Neural cell (in vitro differentiated cells): ENCODE results near the gene ACOX1. TPM values are rescaled to one million over a fixed set of nuclear protein-coding genes. Genes with fewer than 3 reads are reported as not detected.

Experiments used
- H2AFZ ChIP-seq: fragments of 200-600, 300-800 bp; sonication (generic), shearing (Covaris generic); 2 replicates; pipeline ENCODE4 v1.6.0; 2014; ENCODE audit warnings: low read depth, mild to moderate bottlenecking, antibody characterized with exemption, low read length, moderate library complexity
- H3F3A ChIP-seq: fragments of 200-600 bp; shearing (Covaris generic); 2 replicates; pipeline ENCODE4 v1.6.1; 2016; ENCODE audit warnings: mild to moderate bottlenecking, moderate library complexity, mixed read lengths, antibody characterized with exemption, low read length; ENCODE audit not compliant: insufficient read depth, poor library complexity, severe bottlenecking
- H3K27ac ChIP-seq: fragments of 200-600, 300-800 bp; sonication (generic), shearing (Covaris generic); 2 replicates; pipeline ENCODE4 v1.5.1; 2014; ENCODE audit warnings: mild to moderate bottlenecking, low read length, moderate library complexity
- H3K27me3 ChIP-seq: fragments of 300-800, 200-600 bp; sonication (generic), shearing (Covaris generic); 2 replicates; pipeline ENCODE4 v1.6.0; 2014; ENCODE audit warnings: mild to moderate bottlenecking, low read depth, low read length, moderate library complexity; ENCODE audit not compliant: insufficient read depth
- H3K36me3 ChIP-seq: fragments of 300-800, 200-600 bp; sonication (generic), shearing (Covaris generic); 2 replicates; pipeline ENCODE4 v1.5.1; 2014; ENCODE audit warnings: mild to moderate bottlenecking, antibody characterized with exemption, low read length, moderate library complexity; ENCODE audit not compliant: insufficient read depth
- H3K4me2 ChIP-seq: fragments of 300-800, 200-600 bp; sonication (generic), shearing (Covaris generic); 2 replicates; pipeline ENCODE4 v1.6.0; 2014; ENCODE audit warnings: mild to moderate bottlenecking, low read length
- H3K4me3 ChIP-seq: fragments of 300-800, 200-600 bp; sonication (generic), shearing (Covaris generic); 2 replicates; pipeline ENCODE4 v1.5.1; 2014; ENCODE audit warnings: mild to moderate bottlenecking, low read length, moderate library complexity
- H3K79me2 ChIP-seq: fragments of 200-600 bp; shearing (Covaris generic); replicated peaks from 2 replicates; pipeline ENCODE4 v1.6.0; 2014; ENCODE audit warnings: mild to moderate bottlenecking, low read length, moderate library complexity; ENCODE audit not compliant: insufficient read depth
- H3K9ac ChIP-seq: fragments of 300-800, 200-600 bp; sonication (generic), shearing (Covaris generic); 2 replicates; pipeline ENCODE4 v1.6.1; 2016; ENCODE audit warnings: mild to moderate bottlenecking, low read length, mixed read lengths
- H3K9me2 ChIP-seq: fragments of 200-600 bp; shearing (Covaris generic); 2 replicates; pipeline ENCODE4 v1.6.1; 2016; ENCODE audit warnings: mild to moderate bottlenecking, low read length, mixed read lengths; ENCODE audit not compliant: insufficient read depth
- H3K9me3 ChIP-seq: fragments of 200-600, 300-800 bp; sonication (generic), shearing (Covaris generic); 2 replicates; pipeline ENCODE4 v1.6.1; 2016; ENCODE audit warnings: mild to moderate bottlenecking, mixed run types, low read length, moderate library complexity, mixed read lengths
- H4K20me1 ChIP-seq: fragments of 200-600 bp; shearing (Covaris generic); 2 replicates; pipeline ENCODE4 v1.6.1; 2016; ENCODE audit warnings: mild to moderate bottlenecking, mixed run types; ENCODE audit not compliant: insufficient read depth
- CTCF ChIP-seq: fragments of 450-650 bp; IDR thresholded peaks from 2 replicates; pipeline ENCODE4 v1.5.1; 2014; ENCODE audit warnings: antibody characterized with exemption, mild to moderate bottlenecking, moderate library complexity; ENCODE audit not compliant: poor library complexity, severe bottlenecking
- EP300 ChIP-seq: fragments of 450-650 bp; conservative IDR thresholded peaks from 2 replicates; pipeline ENCODE4 v1.6.1; 2014; ENCODE audit warnings: antibody characterized with exemption, mild to moderate bottlenecking, moderate library complexity; ENCODE audit not compliant: poor library complexity, severe bottlenecking
- EZH2 ChIP-seq: fragments of 200-600, 300-800 bp; shearing (Covaris generic), sonication (generic); IDR thresholded peaks from 2 replicates; pipeline ENCODE4 v1.6.1; 2014; ENCODE audit warnings: antibody characterized with exemption, low read length, borderline replicate concordance, mild to moderate bottlenecking; ENCODE audit not compliant: insufficient read depth, poor library complexity, severe bottlenecking
- MXI1 ChIP-seq: fragments of 450-650 bp; conservative IDR thresholded peaks from 2 replicates; pipeline ENCODE4 v1.6.1; 2014; ENCODE audit warnings: antibody characterized with exemption, mild to moderate bottlenecking; ENCODE audit not compliant: poor library complexity, severe bottlenecking
- POLR2AphosphoS5 ChIP-seq: IDR thresholded peaks from 2 replicates; pipeline ENCODE4 v1.6.1; 2012
- RAD21 ChIP-seq: fragments of 450-650 bp; conservative IDR thresholded peaks from 2 replicates; pipeline ENCODE4 v1.6.1; 2014; ENCODE audit warnings: antibody characterized with exemption, mild to moderate bottlenecking, moderate library complexity
- SMC3 ChIP-seq: fragments of 450-650 bp; conservative IDR thresholded peaks from 2 replicates; pipeline ENCODE4 v1.6.1; 2014; ENCODE audit warnings: antibody characterized with exemption, mild to moderate bottlenecking, moderate library complexity; ENCODE audit not compliant: poor library complexity
- TAF1 ChIP-seq: IDR thresholded peaks from 2 replicates; pipeline ENCODE4 v1.6.1; 2012; ENCODE audit warnings: low read depth
- polyA plus RNA-seq: library from polyadenylated mRNA; depleted of rRNA; stranded (reverse); fragments of >200 nt; gene quantifications from 2 replicates; pipeline ENCODE4 v1.2.3, GENCODE V29; 2014
- TF ChIP-seq, protein P1 (sequence below): IDR thresholded peaks from 2 replicates; pipeline ENCODE4 v1.6.1; 2012; ENCODE audit warnings: borderline replicate concordance

ACOX1 gene
- polyA plus RNA-seq, 1 donor from 2014 or later, result 31.2 TPM

GRCh38 chr17:75945211-75945610 lies 33.8 kb downstream of the ACOX1 start:
- H3K27me3 ChIP-seq, result no peaks in the 10 kb centered on the region
- no peak for TF ChIP-seq EP300
- TF ChIP-seq EZH2, result no peak
- TF ChIP-seq, protein P1, sequence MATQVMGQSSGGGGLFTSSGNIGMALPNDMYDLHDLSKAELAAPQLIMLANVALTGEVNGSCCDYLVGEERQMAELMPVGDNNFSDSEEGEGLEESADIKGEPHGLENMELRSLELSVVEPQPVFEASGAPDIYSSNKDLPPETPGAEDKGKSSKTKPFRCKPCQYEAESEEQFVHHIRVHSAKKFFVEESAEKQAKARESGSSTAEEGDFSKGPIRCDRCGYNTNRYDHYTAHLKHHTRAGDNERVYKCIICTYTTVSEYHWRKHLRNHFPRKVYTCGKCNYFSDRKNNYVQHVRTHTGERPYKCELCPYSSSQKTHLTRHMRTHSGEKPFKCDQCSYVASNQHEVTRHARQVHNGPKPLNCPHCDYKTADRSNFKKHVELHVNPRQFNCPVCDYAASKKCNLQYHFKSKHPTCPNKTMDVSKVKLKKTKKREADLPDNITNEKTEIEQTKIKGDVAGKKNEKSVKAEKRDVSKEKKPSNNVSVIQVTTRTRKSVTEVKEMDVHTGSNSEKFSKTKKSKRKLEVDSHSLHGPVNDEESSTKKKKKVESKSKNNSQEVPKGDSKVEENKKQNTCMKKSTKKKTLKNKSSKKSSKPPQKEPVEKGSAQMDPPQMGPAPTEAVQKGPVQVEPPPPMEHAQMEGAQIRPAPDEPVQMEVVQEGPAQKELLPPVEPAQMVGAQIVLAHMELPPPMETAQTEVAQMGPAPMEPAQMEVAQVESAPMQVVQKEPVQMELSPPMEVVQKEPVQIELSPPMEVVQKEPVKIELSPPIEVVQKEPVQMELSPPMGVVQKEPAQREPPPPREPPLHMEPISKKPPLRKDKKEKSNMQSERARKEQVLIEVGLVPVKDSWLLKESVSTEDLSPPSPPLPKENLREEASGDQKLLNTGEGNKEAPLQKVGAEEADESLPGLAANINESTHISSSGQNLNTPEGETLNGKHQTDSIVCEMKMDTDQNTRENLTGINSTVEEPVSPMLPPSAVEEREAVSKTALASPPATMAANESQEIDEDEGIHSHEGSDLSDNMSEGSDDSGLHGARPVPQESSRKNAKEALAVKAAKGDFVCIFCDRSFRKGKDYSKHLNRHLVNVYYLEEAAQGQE, result no peak
- TF ChIP-seq TAF1, result no peak
- no peak for TF ChIP-seq POLR2AphosphoS5
- TF ChIP-seq MXI1, result no peak
- TF ChIP-seq RAD21, result no peak
- no peak for TF ChIP-seq CTCF
- TF ChIP-seq SMC3, result no peak

GRCh38 chr17:75943491-75943890 lies 35.5 kb downstream of the ACOX1 start:
- Histone ChIP-seq H3F3A (no peaks in the 10 kb centered on the region), H3K79me2 (no peaks in the 10 kb centered on the region), H3K9me3 (no peaks in the 10 kb centered on the region), H3K4me2 (no peak overlapping the region), H3K27ac (no peak overlapping the region), H3K4me3 (no peak overlapping the region), H3K36me3 (peaks cover 10% of the 10 kb centered on the region), H3K9me2 (no peaks in the 10 kb centered on the region), H3K27me3 (no peaks in the 10 kb centered on the region), H4K20me1 (no peaks in the 10 kb centered on the region), H3K9ac (no peak overlapping the region), H2AFZ (no peak overlapping the region)
- TF ChIP-seq EP300, result no peak
- TF ChIP-seq TAF1, result no peak
- TF ChIP-seq SMC3, result no peak
- TF ChIP-seq CTCF, result no peak
- no peak for TF ChIP-seq MXI1
- TF ChIP-seq EZH2, result no peak
- no peak for TF ChIP-seq RAD21
- TF ChIP-seq POLR2AphosphoS5, result no peak
- TF ChIP-seq, protein P1, result no peak

More at GRCh38 chr17:75945211-75945610, 33.8 kb downstream of the ACOX1 start:
- Histone ChIP-seq H3F3A (no peaks in the 10 kb centered on the region), H2AFZ (no peak overlapping the region), H3K9me2 (no peaks in the 10 kb centered on the region), H3K27ac (no peak overlapping the region), H3K9me3 (no peaks in the 10 kb centered on the region), H3K4me2 (no peak overlapping the region), H3K36me3 (peaks cover 17% of the 10 kb centered on the region), H4K20me1 (no peaks in the 10 kb centered on the region), H3K9ac (no peak overlapping the region), H3K4me3 (no peak overlapping the region), H3K79me2 (no peaks in the 10 kb centered on the region)
